Mucosa of descending colon (tissue), 3 donors: Measurements from ENCODE around the gene PIK3CD. TPM values are rescaled to one million over a fixed set of nuclear protein-coding genes. Genes with fewer than 3 reads are reported as not detected.

Experiments used
- ATAC-seq: fragments of 200-7000 bp; cut with Tn5 transposase; one replicate; pipeline ENCODE4 v1.9.1; 2020; ENCODE audit warnings: mild to moderate bottlenecking, moderate library complexity
- DNase-seq, 3 donors: peaks; one replicate each; pipeline ENCODE4 v3.0.0-alpha.2; 2020
- H3K36me3 ChIP-seq: fragments of 200-600 bp; one replicate; pipeline ENCODE4 v1.8.0; 2021; ENCODE audit warnings: low read depth, mild to moderate bottlenecking
- H3K4me1 ChIP-seq: fragments of 200-600 bp; one replicate; pipeline ENCODE4 v1.8.0; 2021; ENCODE audit warnings: low read depth, mild to moderate bottlenecking
- H3K4me3 ChIP-seq: fragments of 200-600 bp; one replicate; pipeline ENCODE4 v1.8.0; 2021; ENCODE audit warnings: mild to moderate bottlenecking
- H3K9me3 ChIP-seq: fragments of 200-600 bp; one replicate; pipeline ENCODE4 v1.8.0; 2021; ENCODE audit warnings: mild to moderate bottlenecking
- intact Hi-C, 2 donors: fragments of 100-400 bp; cut with DNase I in 1 of 2; cut with micrococcal nuclease in 1 of 2; formaldehyde crosslinking; loops; one replicate each; pipeline versions ENCODE4 v1.11.0 to v1.11.1; 2022; cut with DNase I, micrococcal nuclease
- total RNA-seq, 3 donors: library from RNA; stranded (reverse); fragmentation: NEBNext Ultra II Directional in 2 of 3; extraction: Animal tissue kit (Norgen Biotek cat#: 25700) in 2 of 3; gene quantifications; one replicate each; pipeline versions ENCODE4 v1.2.1 to v1.2.4, GENCODE V29; 2021 to 2023
- TF ChIP-seq, protein P1 (sequence below): fragments of 200-600 bp; IDR thresholded peaks from one replicate; pipeline ENCODE4 v1.8.0; 2022; ENCODE audit warnings: antibody characterized with exemption, mild to moderate bottlenecking
- donor health status: DM: no; HTN: no; CAD: no; lungs with moderate emphysema.
- donor health status: DM: no; HTN: no; CAD: no.
- donor health status: DM: no; HTN: yes; CAD: no.

The PIK3CD gene
- total RNA-seq, 3 donors from 2014 or later = 4.6 to 11.7 (median 4.8) TPM

DNA sequence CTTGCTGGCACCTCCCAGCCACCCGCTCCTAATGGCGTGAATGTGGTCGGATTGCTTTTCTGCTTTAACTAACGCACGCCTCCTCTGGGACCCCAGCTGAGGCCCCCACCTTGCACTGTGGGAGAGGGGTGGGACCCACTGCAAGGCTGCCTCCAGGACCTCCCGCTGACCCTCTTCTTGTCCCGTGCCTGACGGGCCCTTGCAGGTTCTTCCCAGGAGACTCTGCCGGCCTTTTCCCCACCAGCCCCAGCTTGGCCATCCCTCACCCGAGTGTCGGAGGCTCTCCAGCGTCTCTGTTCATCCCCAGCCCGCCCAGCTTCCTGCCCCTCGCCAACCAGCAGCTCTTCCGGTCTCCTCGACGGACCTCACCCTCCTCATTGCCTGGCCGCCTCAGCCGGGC is 44.2 kb upstream of the PIK3CD start:
- TF ChIP-seq, protein P1, sequence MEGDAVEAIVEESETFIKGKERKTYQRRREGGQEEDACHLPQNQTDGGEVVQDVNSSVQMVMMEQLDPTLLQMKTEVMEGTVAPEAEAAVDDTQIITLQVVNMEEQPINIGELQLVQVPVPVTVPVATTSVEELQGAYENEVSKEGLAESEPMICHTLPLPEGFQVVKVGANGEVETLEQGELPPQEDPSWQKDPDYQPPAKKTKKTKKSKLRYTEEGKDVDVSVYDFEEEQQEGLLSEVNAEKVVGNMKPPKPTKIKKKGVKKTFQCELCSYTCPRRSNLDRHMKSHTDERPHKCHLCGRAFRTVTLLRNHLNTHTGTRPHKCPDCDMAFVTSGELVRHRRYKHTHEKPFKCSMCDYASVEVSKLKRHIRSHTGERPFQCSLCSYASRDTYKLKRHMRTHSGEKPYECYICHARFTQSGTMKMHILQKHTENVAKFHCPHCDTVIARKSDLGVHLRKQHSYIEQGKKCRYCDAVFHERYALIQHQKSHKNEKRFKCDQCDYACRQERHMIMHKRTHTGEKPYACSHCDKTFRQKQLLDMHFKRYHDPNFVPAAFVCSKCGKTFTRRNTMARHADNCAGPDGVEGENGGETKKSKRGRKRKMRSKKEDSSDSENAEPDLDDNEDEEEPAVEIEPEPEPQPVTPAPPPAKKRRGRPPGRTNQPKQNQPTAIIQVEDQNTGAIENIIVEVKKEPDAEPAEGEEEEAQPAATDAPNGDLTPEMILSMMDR = no peak
- Histone ChIP-seq H3K36me3 (no peaks in the 10 kb centered on the region), H3K4me1 (no peaks in the 10 kb centered on the region), H3K9me3 (no peaks in the 10 kb centered on the region), H3K4me3 (no peak overlapping the region)
- DNase-seq (no peak), ATAC-seq (no peak)
- intact Hi-C loops = no loop called here

DNA sequence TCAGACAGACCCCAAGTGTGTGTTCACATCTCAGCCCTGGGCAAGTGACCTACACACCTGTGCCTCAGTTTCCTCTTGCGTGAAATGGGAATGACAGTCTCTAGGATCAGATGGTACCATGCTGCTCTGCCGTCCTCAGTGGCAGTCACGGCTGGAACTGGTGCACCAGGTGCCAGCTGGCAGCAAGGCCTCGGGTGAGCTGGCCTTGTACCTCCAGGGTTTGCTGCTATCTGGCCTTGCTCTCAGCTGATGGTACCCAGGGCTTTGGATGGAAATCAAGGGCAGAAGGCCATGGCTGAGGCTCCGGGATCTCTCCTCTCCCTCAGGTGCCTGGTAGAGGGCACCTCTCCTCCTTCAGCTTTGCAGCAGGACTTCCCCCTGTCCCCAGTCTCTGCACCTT is 41.5 kb upstream of the PIK3CD start:
- intact Hi-C loops = no loop called here
- DNase-seq (no peak), ATAC-seq (no peak)
- Histone ChIP-seq H3K4me3 (no peak overlapping the region), H3K36me3 (no peaks in the 10 kb centered on the region), H3K9me3 (no peaks in the 10 kb centered on the region), H3K4me1 (no peaks in the 10 kb centered on the region)
- TF ChIP-seq, protein P1 = no peak

DNA sequence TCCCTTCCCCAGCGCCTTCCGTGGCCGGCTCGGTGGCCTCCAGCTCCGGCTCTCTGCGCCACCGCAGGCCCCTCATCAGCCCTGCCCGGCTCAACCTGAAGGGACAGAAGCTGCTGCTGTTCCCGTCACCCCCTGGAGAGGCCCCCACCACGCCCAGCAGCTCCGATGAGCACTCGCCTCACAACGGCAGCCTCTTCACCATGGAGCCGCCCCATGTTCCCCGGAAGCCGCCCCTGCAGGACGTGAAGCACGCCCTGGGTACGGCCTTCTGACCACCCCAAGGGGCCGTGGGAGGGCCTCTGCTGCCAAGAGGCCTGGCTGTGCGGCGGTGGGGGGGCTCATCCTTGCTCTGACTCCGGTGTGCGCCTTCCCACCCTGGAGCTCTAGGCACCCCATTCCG is 41.0 kb upstream of the PIK3CD start:
- DNase-seq (peak in 1 of 3 donors; percentile 28), ATAC-seq (no peak)
- Histone ChIP-seq H3K4me3 (no peak overlapping the region), H3K36me3 (no peaks in the 10 kb centered on the region), H3K4me1 (no peaks in the 10 kb centered on the region), H3K9me3 (no peaks in the 10 kb centered on the region)
- intact Hi-C loops = no loop called here
- TF ChIP-seq, protein P1 = no peak

DNA sequence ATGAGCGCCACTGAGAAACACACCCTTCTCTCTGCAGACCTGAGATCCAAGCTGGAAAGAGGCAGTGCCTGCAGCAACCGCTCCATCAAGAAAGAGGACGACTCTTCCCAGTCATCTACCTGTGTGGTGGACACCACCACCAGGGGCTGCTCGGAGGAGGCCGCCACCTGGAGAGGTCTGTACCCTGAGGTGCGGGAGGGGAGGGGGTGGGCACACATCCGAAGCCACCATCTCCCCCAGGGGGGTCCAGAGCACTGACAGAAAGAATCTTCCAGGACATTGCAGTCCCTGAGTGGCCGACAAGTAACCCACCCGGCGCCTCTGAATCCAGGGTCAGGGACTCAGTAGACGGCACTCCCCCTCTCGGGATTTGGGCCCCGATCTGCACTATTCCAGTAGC is 39.8 kb upstream of the PIK3CD start:
- Histone ChIP-seq H3K36me3 (no peaks in the 10 kb centered on the region), H3K9me3 (no peaks in the 10 kb centered on the region), H3K4me3 (no peak overlapping the region), H3K4me1 (peaks cover 2% of the 10 kb centered on the region)
- DNase-seq (no peak), ATAC-seq (no peak)
- intact Hi-C loops = no loop called here
- TF ChIP-seq, protein P1 = no peak

DNA sequence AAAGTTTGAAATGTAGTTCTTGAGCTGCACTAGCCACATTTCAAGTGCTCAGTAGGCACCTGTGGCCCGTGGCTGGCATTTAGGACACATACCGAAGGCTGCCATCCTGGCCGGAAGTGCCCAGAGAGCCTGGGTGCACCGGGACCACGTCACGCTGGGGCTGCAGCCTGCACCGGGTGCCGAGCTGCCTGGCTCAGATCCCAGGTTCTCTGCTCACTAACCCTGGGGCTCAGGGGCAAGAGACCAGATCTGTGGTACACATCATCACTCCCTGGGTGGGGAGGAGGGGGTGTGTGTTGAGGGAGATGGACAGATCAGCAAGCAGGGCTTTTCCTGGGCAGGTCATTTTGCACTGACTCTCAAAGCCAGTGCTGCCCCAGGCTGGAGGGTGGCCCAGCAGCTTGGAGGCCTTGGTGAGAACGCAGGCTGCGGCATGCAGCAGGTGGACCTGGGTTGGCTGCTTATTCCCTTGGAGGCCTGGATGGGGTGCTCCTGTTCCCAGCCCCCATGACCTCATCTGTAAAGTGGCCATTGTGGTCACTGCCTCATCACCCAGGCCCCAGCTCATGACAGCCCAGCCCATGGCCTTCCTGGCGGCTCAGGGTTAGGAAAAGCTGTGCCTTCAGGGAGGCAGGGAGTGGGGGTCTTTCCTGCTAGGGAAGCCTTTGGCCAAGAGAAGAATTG is 39.2 kb upstream of the PIK3CD start:
- no peaks in the 10 kb centered on the region for H3K36me3 ChIP-seq
- intact Hi-C loops = no loop called here

More for the DNA sequence above, 39.2 kb upstream of the PIK3CD start:
- Histone ChIP-seq H3K4me3 (no peak overlapping the region), H3K4me1 (peaks cover 2% of the 10 kb centered on the region), H3K9me3 (no peaks in the 10 kb centered on the region)
- DNase-seq = no peak
- no peak for ATAC-seq
- TF ChIP-seq, protein P1 = no peak
